Activated gamma-delta T cell (primary cell): ENCODE data around the gene AK9.
"Not testable (repeated sequence)": the region's sequence is repeated elsewhere in the genome, so short reads cannot be mapped to it uniquely, and the experiment has no call there.

Experiments
- DNase-seq: peaks from one replicate; lab custom pipeline; 2025; lab: John Stamatoyannopoulos, UW

AK9 gene

DNA sequence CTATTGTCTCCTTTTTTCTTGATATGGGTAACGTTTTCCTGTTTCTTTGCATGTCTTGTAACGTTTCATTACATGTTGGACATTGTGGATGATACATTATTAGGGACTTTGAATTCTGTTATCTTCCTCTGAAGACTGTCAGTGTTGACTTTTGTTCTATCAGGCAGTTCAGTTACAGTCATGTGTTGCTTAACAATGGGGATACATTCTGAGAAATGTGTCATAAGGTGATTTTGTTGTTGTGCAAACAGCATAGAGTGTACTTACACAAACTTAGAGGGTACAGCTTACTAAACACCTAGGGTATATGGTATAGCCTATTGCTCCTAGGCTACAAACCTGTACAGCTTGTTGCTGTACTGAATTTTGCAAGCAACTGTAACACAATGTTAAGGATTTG lies 64.7 kb downstream of the AK9 start:
- DNase-seq: no peak

- DNase-seq: no peak
Measured at GRCh38 chr6:109625199-109625598, 65.8 kb downstream of the AK9 start.

DNA sequence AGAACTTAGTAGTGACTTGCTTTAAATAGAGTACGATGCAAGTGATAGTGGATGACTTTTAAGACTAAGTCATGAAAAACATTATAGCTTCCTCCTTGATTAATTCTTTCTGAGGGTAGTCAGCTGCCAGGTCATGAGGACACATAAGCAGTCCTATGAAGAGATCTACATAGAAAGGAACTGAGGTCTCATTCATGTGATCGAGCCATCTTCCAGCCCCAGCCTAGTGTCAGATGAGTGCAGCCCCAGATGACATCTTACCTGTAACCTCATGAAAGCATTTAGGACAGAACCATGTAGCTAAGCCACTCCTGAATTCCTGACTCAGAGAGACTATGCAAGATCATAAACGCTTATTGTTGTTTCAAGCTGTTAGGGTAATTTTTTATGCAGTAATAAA lies 67.7 kb downstream of the AK9 start:
- DNase-seq: no peak

DNA sequence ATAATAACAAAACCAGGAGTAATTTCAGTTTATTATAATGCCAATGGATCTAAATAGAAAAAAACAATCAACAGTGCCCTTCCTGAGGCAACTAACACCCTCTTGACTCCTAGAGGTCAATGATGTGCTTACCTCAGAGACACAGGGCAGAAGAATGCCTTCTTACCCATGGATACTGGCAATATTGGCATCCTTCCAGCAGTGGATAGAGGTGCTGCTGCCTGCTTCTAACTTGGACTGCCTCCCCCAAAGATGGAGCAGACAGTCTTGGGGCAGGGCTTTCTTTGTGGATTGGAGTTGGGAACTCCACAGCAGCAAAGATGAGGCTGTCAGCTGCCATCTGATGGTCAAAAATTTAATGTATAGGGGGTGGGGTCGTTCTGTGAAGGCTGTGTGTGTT lies 78.7 kb downstream of the AK9 start:
- no peak for DNase-seq

GRCh38 chr6:109611502-109611901 lies 79.5 kb downstream of the AK9 start:
- DNase-seq: no peak

GRCh38 chr6:109610590-109610989 lies 80.4 kb downstream of the AK9 start:
- no peak for DNase-seq

GRCh38 chr6:109609737-109610136 lies 81.3 kb downstream of the AK9 start:
- no peak for DNase-seq

DNA sequence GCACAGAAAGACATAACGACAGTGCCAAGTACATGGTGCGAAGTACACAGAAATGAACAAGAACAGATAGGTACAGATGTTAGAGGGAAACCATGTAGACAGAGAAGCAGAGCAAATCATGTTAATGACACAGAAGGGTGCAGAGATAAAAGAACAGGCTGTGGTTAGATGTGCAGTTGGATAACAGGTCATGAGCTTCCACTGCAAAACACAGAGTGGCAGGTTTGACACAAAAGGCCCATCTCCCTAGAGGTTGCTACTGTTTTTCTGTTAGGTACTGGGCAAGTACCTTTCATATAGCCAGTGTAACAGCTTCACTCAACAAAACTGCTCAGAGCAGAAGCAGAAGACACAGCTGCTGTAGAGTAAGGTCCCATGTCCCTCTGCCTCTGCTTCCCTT lies 84.6 kb downstream of the AK9 start:
- no peak for DNase-seq

- no peak for DNase-seq
Measured at GRCh38 chr6:109595998-109596397, 95.0 kb downstream of the AK9 start.

DNA sequence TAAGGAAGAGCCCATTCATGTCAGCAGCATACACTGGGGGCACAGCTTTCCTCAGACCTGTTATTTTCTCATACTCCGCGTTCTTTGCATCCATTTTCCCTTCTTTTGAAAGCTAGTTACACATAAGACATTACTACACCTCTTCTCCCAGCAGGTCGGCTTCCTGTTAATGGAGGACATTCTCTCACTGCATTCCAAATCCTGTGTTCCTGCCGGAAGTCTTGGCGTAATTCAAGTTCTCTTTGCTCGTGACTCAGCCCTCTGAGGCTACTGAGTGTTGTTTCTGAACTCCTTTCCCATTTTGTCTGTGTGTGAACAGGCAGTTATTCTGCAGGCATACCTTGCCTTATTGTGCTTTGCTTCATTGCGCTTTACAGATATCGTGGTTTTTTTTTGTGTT lies 110.5 kb downstream of the AK9 start:
- no peak for DNase-seq

- DNase-seq: no peak
Measured at GRCh38 chr6:109579361-109579760, 111.6 kb downstream of the AK9 start.

DNA sequence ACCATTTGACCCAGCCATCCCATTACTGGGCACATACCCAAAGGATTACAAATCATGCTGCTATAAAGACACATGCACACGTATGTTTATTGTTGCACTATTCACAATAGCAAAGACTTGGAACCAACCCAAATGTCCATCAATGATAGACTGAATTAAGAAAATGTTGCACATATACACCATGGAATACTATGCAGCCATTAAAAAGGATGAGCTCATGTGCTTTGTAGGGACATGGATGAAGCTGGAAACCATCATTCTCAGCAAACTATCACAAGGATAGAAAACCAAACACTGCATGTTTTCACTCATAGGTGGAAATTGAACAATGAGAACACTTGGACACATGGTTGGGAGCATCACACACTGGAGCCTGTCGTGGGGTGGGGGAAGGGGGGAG lies 121.1 kb downstream of the AK9 start:
- DNase-seq: not testable (repeated sequence)

GRCh38 chr6:109561844-109562243 lies 129.2 kb downstream of the AK9 start:
- no peak for DNase-seq

- no peak for DNase-seq
Measured at GRCh38 chr6:109531446-109531845, 159.6 kb downstream of the AK9 start.

DNA sequence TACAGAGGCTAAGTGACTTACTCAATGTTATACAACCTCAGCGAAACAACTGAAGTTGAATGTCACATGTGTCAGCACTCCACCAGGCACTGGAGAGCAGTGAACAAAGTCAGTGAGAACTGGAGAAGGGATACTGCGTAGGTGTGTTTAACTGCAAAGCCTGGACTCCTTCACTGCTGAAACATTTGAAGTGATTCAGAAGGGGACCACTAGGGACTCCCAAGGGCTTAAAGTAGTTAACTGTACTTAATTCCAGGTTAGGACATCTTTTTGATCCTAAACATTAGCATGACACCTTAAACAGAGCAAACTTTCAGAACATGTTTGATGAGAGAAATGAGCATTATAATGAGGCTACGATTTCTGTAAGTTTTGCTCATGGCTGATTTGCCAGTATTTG lies 163.0 kb downstream of the AK9 start:
- DNase-seq: no peak

- DNase-seq: no peak
Measured at GRCh38 chr6:109526905-109527628, 163.9 kb downstream of the AK9 start.

DNA sequence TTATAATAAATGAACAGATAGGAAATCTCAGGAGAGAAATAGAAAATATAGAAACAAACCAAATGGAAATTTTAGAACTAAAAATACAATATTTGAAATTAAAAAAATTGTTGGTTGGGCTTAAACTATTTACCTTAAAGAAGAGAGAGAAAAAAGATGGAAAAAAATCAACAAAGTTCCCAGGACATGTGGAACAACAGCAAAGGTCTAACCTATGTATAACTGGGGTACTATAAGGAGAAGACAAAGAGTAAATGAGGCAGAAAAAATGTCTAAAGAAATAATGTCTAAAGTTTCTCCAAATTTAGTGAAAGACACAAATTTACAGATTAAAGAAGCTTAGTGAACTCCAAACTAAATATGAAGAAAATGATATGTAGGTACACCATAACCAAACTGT lies 166.9 kb downstream of the AK9 start:
- DNase-seq: no peak

GRCh38 chr6:109523478-109523877 lies 167.5 kb downstream of the AK9 start:
- DNase-seq: no peak

GRCh38 chr6:109521080-109521479 lies 169.9 kb downstream of the AK9 start:
- no peak for DNase-seq

DNA sequence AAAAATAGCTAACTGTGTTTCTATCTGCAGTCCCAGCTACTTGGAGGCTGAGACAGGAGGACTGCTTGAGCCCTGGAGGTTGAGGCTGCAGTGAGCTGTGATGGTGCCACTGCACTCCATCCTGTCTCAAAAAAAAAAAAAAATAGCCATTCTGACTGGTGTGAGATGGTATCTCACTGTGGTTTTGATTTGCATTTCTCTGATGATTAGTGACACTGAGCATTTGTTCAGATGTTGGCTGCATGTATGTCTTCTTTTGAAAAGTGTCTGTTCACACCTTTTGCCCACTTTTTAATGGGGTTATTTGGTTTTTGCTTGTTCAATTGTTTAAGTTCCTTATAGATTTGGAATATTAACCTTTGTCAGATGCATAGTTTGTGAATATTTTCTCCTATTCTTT lies 171.4 kb downstream of the AK9 start:
- not testable (repeated sequence) for DNase-seq

- no peak for DNase-seq
Measured at GRCh38 chr6:109516929-109517328, 174.1 kb downstream of the AK9 start.

DNA sequence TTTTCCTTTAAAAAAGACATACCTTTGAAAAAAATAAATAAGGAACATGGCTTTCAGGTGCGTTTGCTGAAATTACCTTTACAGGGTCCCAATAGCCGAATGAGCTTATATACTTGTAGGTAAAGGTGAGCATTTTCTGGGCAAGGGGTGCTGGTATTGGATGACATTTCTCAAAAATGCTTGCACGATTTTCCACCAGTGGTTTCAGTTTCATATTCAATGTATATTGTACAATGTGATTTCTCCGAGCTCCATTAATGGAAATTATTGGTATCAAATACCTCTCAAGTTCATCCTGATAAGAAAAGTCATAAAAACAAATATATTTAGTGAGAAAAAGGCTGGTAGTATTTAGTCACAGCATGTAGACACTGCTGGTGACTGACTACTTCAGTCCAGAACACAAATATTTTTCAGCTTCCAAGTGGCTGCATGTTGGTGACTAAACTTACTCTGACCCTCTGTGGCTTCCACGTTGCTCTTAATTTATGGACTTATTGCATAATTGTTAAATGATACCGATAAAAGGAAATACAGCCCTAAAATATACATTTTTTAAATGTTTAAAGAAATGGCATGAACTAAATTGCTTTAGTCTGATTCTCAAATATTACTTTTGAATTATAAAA lies 175.1 kb downstream of the AK9 start:
- no peak for DNase-seq

DNA sequence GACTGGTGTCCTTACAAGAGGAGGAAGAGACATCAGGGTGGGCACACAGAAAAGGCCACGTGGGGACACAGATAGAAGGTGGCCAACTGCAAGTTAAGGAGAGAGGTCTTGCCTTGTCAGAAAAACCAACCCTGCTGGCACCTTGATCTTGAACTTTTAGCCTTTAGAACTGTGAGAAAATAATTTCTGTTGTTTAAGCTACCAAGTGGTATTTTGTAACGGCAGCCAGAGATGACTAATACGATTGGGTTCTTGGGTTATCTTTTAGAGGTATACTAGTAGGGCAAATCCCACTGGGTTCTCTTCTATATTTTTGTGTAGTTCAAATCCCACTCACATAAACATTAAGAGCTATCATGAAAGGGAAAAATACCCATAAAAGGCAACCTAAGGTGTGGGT lies 176.1 kb downstream of the AK9 start:
- DNase-seq: no peak

GRCh38 chr6:109513571-109514071 lies 177.4 kb downstream of the AK9 start:
- no peak for DNase-seq
